NOMO-1 (cell line): ENCODE data around the gene UGT1A6.

ENCODE experiments used
- DNase-seq, 2 experiments: peaks; one replicate each; lab custom pipeline; 2025; ENCODE audit not compliant: unreplicated experiment in 2 of 2; lab: John Stamatoyannopoulos, UW

Gene UGT1A6

GRCh38 chr2:233817995-233818638 is 125.4 kb downstream of the UGT1A6 start:
- no peak for DNase-seq

DNA sequence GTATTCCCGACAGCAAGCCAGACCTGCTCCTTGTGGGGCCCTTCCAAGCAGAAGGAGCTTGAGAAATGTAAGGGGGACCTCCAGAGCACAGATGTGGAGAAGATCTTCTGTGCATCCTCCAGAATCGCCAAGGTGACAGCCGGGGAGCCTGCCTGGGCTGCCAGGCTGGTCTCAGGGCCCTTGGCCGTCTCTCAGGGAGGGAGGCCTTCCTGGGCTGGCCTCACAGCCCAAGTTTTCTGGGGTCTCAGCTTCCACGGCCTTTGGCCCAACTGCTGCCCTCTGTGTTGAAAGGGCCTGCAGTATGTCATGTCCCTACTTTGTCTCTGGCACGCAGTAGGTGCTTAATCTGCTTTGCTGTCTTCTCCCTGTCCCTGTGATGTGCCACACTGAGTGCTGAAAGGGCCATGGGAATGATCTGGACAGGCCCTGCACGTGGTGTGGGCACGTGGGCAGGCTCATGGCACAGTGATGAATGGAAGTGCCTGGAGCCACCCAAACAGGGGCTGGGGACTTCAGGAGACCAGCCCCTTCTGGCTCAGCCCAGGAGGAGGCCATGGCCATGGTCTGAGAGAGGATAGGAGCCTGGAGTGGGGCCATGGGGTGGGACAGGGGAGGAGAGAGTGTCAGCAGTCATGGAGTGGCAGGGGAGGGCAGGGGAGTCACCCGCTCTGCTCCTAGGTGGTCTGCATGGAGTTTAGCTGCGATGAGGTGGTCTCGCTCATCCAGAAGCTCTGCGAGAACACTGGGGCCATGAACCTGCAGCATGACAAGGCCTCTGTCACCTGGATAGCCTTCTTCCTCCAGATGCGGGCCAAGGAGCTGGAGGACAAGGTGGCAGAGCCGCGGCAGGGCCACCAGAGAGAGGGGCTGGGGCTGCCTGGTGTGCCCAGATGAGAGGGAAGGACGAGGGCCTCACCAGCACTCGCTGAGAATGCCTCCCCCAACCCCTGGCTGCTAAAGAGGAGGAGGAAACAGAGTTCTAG is 126.2 kb downstream of the UGT1A6 start:
- no peak for DNase-seq

GRCh38 chr2:233819884-233820773 is 127.4 kb downstream of the UGT1A6 start:
- DNase-seq: no peak

GRCh38 chr2:233820774-233821105 is 128.1 kb downstream of the UGT1A6 start:
- no peak for DNase-seq

GRCh38 chr2:233821196-233821595 is 128.5 kb downstream of the UGT1A6 start:
- no peak for DNase-seq

GRCh38 chr2:233821709-233822100 is 129.0 kb downstream of the UGT1A6 start:
- no peak for DNase-seq

DNA sequence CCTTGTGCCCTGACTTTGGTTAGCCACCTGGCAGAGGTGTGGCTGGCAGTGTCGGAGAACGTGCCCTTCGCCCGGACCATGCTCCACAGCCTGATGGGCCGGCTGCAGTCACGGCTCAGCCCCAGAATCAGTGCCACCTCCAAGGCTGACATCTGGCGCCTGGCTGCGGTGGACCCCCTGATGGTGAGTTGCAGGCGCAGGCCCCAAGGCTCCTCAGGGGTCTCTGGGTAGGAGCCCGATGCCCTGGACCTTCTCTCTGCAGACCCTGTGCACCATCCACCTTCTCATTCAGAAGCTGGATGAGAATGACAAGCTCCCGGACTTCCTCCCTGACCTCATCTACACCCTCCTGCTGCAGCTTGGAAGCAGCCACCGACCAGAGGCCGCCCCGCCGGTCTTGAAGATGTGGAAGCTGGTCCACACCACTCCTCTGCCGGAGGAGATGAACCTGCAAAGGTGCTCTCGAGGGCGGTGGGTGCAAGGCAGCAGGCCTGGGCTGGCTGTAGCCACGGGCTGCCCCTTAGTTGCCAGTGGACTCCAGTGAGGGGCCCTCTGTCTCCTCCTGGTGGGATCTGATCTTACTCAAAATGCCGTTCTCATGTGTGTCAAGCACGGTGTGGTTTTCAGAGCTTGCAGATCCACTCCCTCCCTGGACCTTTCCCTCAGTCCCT is 129.5 kb downstream of the UGT1A6 start:
- no peak for DNase-seq
